Measurements from ENCODE around the gene TCEAL5.
"Not testable (repeated sequence)": the region's sequence is repeated elsewhere in the genome, so short reads cannot be mapped to it uniquely, and the experiment has no call there.

The TCEAL5 gene

GRCh38 chrX:103254921-103255493, 21.5 kb downstream of the TCEAL5 start, which contains the start of gene TCEAL8:
TCEAL8 (minus strand) TSS chrX:103255155; CDS start chrX:103253979, 1,176 bp downstream.
- no peaks in the 10 kb centered on the region for H3K36me3 ChIP-seq (ENCODE audit: insufficient read depth, low read length)
- peak within 1 kb of the TSS; percentile 60 for H2AFZ ChIP-seq (ENCODE audit: low read depth, low read length)
- H3K27me3 ChIP-seq (ENCODE audit: insufficient read depth, low read length), result peaks cover 12% of the 10 kb centered on the region

GRCh38 chrX:103254171-103254824, 22.3 kb downstream of the TCEAL5 start:
- Histone ChIP-seq H3K9me3 (ENCODE audit: low read length) (no peaks in the 10 kb centered on the region), H3K4me3 (ENCODE audit: low read length) (peak overlapping the region; percentile 77), H3K4me1 (ENCODE audit: insufficient read depth, low read length) (peaks cover 4% of the 10 kb centered on the region), H2AFZ (ENCODE audit: low read depth, low read length) (peak overlapping the region; percentile 4), H3K36me3 (ENCODE audit: insufficient read depth, low read length) (no peaks in the 10 kb centered on the region), H3K27me3 (ENCODE audit: insufficient read depth, low read length) (peaks cover 10% of the 10 kb centered on the region)

More at GRCh38 chrX:103254921-103255493, 21.5 kb downstream of the TCEAL5 start, which contains the start of gene TCEAL8:
- H3K4me1 ChIP-seq (ENCODE audit: insufficient read depth, low read length), result peaks cover 4% of the 10 kb centered on the region
- H3K4me3 ChIP-seq (ENCODE audit: low read length), result peak within 1 kb of the TSS; percentile 77
- no peaks in the 10 kb centered on the region for H3K9me3 ChIP-seq (ENCODE audit: low read length)

- Histone ChIP-seq H2AFZ (ENCODE audit: low read depth, low read length) (peak overlapping the region; percentile 4), H3K4me1 (ENCODE audit: insufficient read depth, low read length) (peaks cover 4% of the 10 kb centered on the region), H3K27me3 (ENCODE audit: insufficient read depth, low read length) (peaks cover 9% of the 10 kb centered on the region), H3K9me3 (ENCODE audit: low read length) (no peaks in the 10 kb centered on the region), H3K36me3 (ENCODE audit: insufficient read depth, low read length) (no peaks in the 10 kb centered on the region), H3K4me3 (ENCODE audit: low read length) (peak overlapping the region; percentile 77)
Measured at GRCh38 chrX:103253608-103254007, 22.9 kb downstream of the TCEAL5 start.

GRCh38 chrX:103250977-103251376, 25.6 kb downstream of the TCEAL5 start:
- H3K4me1 ChIP-seq (ENCODE audit: insufficient read depth, low read length), result peaks cover 4% of the 10 kb centered on the region
- no peaks in the 10 kb centered on the region for H3K9me3 ChIP-seq (ENCODE audit: low read length)
- no peak overlapping the region for H2AFZ ChIP-seq (ENCODE audit: low read depth, low read length)
- no peaks in the 10 kb centered on the region for H3K27me3 ChIP-seq (ENCODE audit: insufficient read depth, low read length)
- H3K36me3 ChIP-seq (ENCODE audit: insufficient read depth, low read length), result no peaks in the 10 kb centered on the region
- H3K4me3 ChIP-seq (ENCODE audit: low read length), result no peak overlapping the region

GRCh38 chrX:103249805-103250204, 26.7 kb downstream of the TCEAL5 start:
- H3K36me3 ChIP-seq (ENCODE audit: insufficient read depth, low read length), result no peaks in the 10 kb centered on the region
- no peaks in the 10 kb centered on the region for H3K9me3 ChIP-seq (ENCODE audit: low read length)
- H3K4me1 ChIP-seq (ENCODE audit: insufficient read depth, low read length), result peaks cover 4% of the 10 kb centered on the region
- no peak overlapping the region for H2AFZ ChIP-seq (ENCODE audit: low read depth, low read length)
- no peaks in the 10 kb centered on the region for H3K27me3 ChIP-seq (ENCODE audit: insufficient read depth, low read length)
- no peak overlapping the region for H3K4me3 ChIP-seq (ENCODE audit: low read length)

- H3K4me3 ChIP-seq (ENCODE audit: low read length), result no peak overlapping the region
- peaks cover 2% of the 10 kb centered on the region for H3K4me1 ChIP-seq (ENCODE audit: insufficient read depth, low read length)
- H3K36me3 ChIP-seq (ENCODE audit: insufficient read depth, low read length), result no peaks in the 10 kb centered on the region
- no peaks in the 10 kb centered on the region for H3K27me3 ChIP-seq (ENCODE audit: insufficient read depth, low read length)
- H3K9me3 ChIP-seq (ENCODE audit: low read length), result no peaks in the 10 kb centered on the region
- no peak overlapping the region for H2AFZ ChIP-seq (ENCODE audit: low read depth, low read length)
Measured at GRCh38 chrX:103248553-103248952, 28.0 kb downstream of the TCEAL5 start.

- Histone ChIP-seq H3K4me3 (ENCODE audit: low read length) (no peak overlapping the region), H2AFZ (ENCODE audit: low read depth, low read length) (no peak overlapping the region), H3K27me3 (ENCODE audit: insufficient read depth, low read length) (peaks cover 8% of the 10 kb centered on the region), H3K9me3 (ENCODE audit: low read length) (no peaks in the 10 kb centered on the region), H3K4me1 (ENCODE audit: insufficient read depth, low read length) (no peaks in the 10 kb centered on the region), H3K36me3 (ENCODE audit: insufficient read depth, low read length) (no peaks in the 10 kb centered on the region)
Measured at GRCh38 chrX:103240155-103240554, 36.4 kb downstream of the TCEAL5 start.

- Histone ChIP-seq H3K4me1 (ENCODE audit: insufficient read depth, low read length) (no peaks in the 10 kb centered on the region), H3K27me3 (ENCODE audit: insufficient read depth, low read length) (peaks cover 2% of the 10 kb centered on the region), H3K9me3 (ENCODE audit: low read length) (no peaks in the 10 kb centered on the region), H3K4me3 (ENCODE audit: low read length) (no peak overlapping the region), H3K36me3 (ENCODE audit: insufficient read depth, low read length) (no peaks in the 10 kb centered on the region), H2AFZ (ENCODE audit: low read depth, low read length) (no peak overlapping the region)
Measured at GRCh38 chrX:103236296-103236695, 40.3 kb downstream of the TCEAL5 start.

- not testable (repeated sequence) for H3K27me3 ChIP-seq (ENCODE audit: insufficient read depth, low read length); H3K4me3 ChIP-seq (ENCODE audit: low read length); H3K4me1 ChIP-seq (ENCODE audit: insufficient read depth, low read length); H3K36me3 ChIP-seq (ENCODE audit: insufficient read depth, low read length); H3K9me3 ChIP-seq (ENCODE audit: low read length); H2AFZ ChIP-seq (ENCODE audit: low read depth, low read length)
Measured at GRCh38 chrX:103235608-103236007, 40.9 kb downstream of the TCEAL5 start.

- Histone ChIP-seq H3K27me3 (ENCODE audit: insufficient read depth, low read length) (peaks cover 11% of the 10 kb centered on the region), H3K4me3 (ENCODE audit: low read length) (no peak overlapping the region), H2AFZ (ENCODE audit: low read depth, low read length) (no peak overlapping the region)
Measured at GRCh38 chrX:103234869-103235268, 41.7 kb downstream of the TCEAL5 start.

GRCh38 chrX:103233263-103233662, 43.3 kb downstream of the TCEAL5 start:
- no peaks in the 10 kb centered on the region for H3K9me3 ChIP-seq (ENCODE audit: low read length)
- no peak overlapping the region for H2AFZ ChIP-seq (ENCODE audit: low read depth, low read length)
- peaks cover 17% of the 10 kb centered on the region for H3K27me3 ChIP-seq (ENCODE audit: insufficient read depth, low read length)
- H3K4me3 ChIP-seq (ENCODE audit: low read length), result no peak overlapping the region
- H3K36me3 ChIP-seq (ENCODE audit: insufficient read depth, low read length), result no peaks in the 10 kb centered on the region
- no peaks in the 10 kb centered on the region for H3K4me1 ChIP-seq (ENCODE audit: insufficient read depth, low read length)

More at GRCh38 chrX:103234869-103235268, 41.7 kb downstream of the TCEAL5 start:
- Histone ChIP-seq H3K9me3 (ENCODE audit: low read length) (no peaks in the 10 kb centered on the region), H3K36me3 (ENCODE audit: insufficient read depth, low read length) (no peaks in the 10 kb centered on the region), H3K4me1 (ENCODE audit: insufficient read depth, low read length) (no peaks in the 10 kb centered on the region)

- not testable (repeated sequence) for H3K4me1 ChIP-seq (ENCODE audit: insufficient read depth, low read length); H3K9me3 ChIP-seq (ENCODE audit: low read length); H2AFZ ChIP-seq (ENCODE audit: low read depth, low read length); H3K36me3 ChIP-seq (ENCODE audit: insufficient read depth, low read length); H3K4me3 ChIP-seq (ENCODE audit: low read length)
- peaks cover 13% of the 10 kb centered on the region for H3K27me3 ChIP-seq (ENCODE audit: insufficient read depth, low read length)
Measured at GRCh38 chrX:103225918-103226317, 50.6 kb downstream of the TCEAL5 start.
